GM21825 (cell line): ENCODE measurements around the gene HNRNPA1.

Source experiments
- ATAC-seq: cut with Tn5 transposase; IDR thresholded peaks from one replicate; pipeline ENCODE4 v1.9.1; 2021; ENCODE audit warnings: mild to moderate bottlenecking, moderate library complexity; ENCODE audit not compliant: unreplicated experiment

Gene HNRNPA1

GRCh38 chr12:54331461-54331860 is 50.9 kb downstream of the HNRNPA1 start:
- no peak for ATAC-seq

GRCh38 chr12:54333420-54334034 is 53.0 kb downstream of the HNRNPA1 start:
- no peak for ATAC-seq
